ENCODE measurements around the gene PJA2.
"Not testable (repeated sequence)": the region's sequence is repeated elsewhere in the genome, so short reads cannot be mapped to it uniquely, and the experiment has no call there.

Gene PJA2

GRCh38 chr5:109450129-109450877 lies 40.5 kb upstream of the PJA2 start:
- no peak for TF ChIP-seq CTCF (IDR thresholded peaks at IDR 0.05; ENCODE audit: low read depth, low read length)
- DNase-seq (ENCODE audit: extremely low read depth, low read depth) = no peak

- DNase-seq (ENCODE audit: extremely low read depth, low read depth) = no peak
- TF ChIP-seq CTCF (IDR thresholded peaks at IDR 0.05; ENCODE audit: low read depth, low read length) = no peak
Observed at GRCh38 chr5:109448838-109449237, 39.1 kb upstream of the PJA2 start.

GRCh38 chr5:109439590-109439989 lies 29.8 kb upstream of the PJA2 start:
- TF ChIP-seq CTCF (IDR thresholded peaks at IDR 0.05; ENCODE audit: low read depth, low read length) = no peak
- DNase-seq (ENCODE audit: extremely low read depth, low read depth) = no peak

GRCh38 chr5:109426075-109426474 lies 16.3 kb upstream of the PJA2 start:
- no peak for TF ChIP-seq CTCF (IDR thresholded peaks at IDR 0.05; ENCODE audit: low read depth, low read length)
- no peak for DNase-seq (ENCODE audit: extremely low read depth, low read depth)

- not testable (repeated sequence) for DNase-seq (ENCODE audit: extremely low read depth, low read depth)
Observed at GRCh38 chr5:109425521-109425920, 15.7 kb upstream of the PJA2 start.

GRCh38 chr5:109421956-109422355 lies 12.2 kb upstream of the PJA2 start:
- no peak for TF ChIP-seq CTCF (IDR thresholded peaks at IDR 0.05; ENCODE audit: low read depth, low read length)

GRCh38 chr5:109418712-109419352 lies 9.1 kb upstream of the PJA2 start:
- TF ChIP-seq CTCF (IDR thresholded peaks at IDR 0.05; ENCODE audit: low read depth, low read length) = no peak
- no peak for DNase-seq (ENCODE audit: extremely low read depth, low read depth)

More at GRCh38 chr5:109421956-109422355, 12.2 kb upstream of the PJA2 start:
- no peak for DNase-seq (ENCODE audit: extremely low read depth, low read depth)
